NCI-H128 (cell line): ENCODE measurements around the gene ACAA1.

Source experiments
- DNase-seq: peaks from one replicate; lab custom pipeline; 2025; ENCODE audit not compliant: unreplicated experiment; lab: John Stamatoyannopoulos, UW

ACAA1 gene

DNA sequence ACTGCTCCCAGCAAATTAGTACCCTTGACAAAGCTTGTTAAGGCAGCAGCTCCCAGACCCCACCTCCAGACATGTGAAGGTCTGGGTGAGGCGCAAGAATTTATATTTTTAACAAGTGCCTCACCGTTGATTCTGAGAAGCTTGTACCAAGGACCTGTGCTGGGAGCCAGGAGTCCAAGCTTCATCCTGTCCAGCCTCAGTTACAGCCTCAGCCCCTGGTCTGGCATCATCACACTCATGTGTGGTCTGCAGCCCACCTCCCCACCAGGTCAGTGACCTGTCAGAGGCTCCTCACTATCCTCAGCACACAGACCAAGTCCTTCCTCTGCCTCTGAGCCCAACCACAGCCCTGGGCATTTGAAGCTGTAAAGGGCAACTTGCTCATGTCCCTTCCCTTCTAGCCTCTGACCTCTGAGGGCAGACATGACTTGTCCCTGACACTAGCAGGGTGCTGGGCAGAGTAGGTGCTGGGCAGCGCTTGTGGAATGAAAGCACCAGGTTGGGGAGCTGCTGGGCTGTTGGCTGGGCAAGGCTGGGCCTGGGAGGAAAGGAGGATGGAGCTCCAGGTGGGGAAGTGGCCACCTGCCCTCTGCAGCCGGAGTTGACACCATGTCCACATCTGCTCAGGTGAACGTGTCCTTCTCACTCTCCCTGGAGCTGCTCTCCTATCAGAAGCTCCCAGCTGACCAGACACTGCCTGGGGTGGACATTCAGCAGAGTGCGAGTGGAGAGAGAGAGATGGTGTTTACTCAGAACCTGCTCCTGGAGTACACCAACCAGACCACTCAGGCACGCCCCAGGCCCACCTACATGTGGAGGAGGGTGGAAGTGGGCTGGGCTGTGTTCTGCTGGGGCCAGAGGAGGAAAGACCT lies 16.9 kb downstream of the ACAA1 start:
- no peak for DNase-seq

DNA sequence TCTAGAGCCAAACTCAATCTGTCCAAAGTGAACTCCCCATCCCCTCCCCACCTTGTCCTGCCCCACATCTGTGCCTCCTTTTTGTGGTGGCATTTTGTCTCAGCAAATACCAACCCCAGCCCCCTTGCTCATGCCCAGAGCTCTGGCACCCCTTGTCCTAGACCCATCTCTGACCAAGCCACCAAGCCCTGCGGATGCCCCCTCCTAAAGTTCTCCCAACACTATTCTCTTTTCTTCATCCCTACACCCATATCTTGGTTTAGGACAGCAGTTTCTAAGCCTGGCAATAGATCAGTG lies 17.7 kb downstream of the ACAA1 start:
- DNase-seq: no peak

DNA sequence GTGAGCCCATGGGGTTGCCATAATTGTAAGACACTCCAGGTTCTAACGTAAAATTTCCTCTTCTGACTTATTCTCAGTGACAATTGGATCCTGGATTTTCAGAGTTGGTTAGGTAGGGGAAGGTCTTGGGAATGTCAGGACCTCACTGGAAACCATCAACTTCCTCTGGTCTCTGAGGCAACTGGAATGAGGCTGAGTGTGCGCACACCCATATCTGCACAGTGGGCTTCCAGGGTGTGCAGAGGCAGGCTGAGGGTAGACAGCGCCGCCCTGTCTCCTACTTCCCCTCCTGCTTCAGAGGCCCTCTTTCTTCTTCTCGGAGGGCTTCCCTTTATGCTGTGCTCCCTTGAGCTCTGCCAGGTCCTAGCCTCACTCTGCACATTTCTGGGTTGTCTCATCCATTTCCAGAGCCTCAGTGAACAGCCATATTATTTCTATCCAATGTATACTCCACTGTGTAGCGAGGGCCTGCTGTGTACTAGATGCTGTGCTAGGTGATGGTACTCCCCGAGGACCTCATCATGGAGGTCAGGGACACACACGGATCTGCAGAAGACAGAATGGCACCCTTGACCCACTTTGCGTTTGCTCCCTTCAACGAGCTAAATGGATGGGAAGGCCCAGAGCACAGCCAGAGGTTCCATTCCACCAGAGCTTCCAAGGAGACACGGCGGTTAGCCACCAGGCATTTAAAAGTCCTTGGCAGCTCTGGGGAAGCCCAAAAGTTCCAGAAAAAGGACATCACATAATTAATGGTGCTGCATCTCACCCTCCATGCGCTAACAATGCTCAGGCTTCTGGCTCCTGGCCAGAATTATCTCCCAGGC lies 18.3 kb downstream of the ACAA1 start:
- no peak for DNase-seq

DNA sequence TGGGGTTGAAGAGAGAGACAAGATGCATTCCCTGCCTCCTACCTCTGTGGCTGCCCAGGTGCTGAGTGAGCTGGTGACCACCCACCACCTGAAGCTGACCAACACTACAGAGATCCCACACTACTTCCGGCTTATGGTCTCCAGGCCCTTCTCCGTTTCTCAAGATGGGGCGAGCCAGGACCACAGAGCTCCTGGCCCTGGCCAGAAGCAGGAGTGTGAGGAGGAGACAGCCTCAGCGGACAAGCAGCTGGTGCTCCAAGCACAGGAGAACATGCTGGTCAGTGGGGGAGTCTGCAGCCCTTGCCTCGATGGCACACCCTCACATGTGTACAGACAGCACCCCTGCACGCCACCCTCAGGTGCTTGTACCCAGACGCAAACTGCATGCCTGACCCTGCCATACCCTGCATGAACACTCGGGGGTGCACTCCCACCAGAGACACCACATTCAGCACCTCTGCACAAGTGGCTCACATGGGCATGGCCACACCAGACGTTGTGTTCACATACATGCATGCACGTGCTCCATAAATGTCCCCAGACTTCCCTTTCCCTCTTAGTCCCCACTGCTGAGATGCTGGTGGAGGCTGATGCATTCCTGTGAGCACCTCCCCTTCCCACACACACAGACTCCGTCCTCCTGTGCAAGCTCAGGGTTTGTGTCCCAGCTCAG lies 19.0 kb downstream of the ACAA1 start:
- DNase-seq: no peak

DNA sequence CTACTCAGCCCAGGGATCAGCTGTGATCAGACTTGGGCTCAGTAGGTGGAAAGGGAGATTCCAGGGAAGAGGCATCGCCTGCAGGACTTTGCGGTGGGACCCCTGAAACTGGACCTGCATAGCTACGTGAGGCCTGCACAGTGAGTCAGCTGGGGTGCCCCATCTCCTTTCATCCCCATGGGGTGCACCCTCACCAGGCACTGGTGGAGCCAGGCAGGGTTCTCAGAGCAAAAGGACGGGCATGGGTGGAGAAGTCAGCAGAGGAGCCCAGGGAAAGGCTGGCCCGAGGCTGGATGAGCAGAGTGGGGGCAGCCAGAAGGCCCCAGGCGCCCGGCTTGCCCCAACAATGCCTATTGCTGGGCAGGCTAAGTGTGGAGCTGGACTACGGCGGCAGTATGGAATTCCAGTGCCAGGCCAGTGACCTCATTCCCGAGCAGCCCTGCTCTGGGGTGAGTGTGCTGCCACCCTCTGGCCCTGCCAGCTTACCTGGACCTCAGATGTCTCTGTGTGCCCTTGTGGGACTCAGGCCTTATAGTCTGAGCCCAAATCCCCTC lies 19.7 kb downstream of the ACAA1 start:
- DNase-seq: no peak

DNA sequence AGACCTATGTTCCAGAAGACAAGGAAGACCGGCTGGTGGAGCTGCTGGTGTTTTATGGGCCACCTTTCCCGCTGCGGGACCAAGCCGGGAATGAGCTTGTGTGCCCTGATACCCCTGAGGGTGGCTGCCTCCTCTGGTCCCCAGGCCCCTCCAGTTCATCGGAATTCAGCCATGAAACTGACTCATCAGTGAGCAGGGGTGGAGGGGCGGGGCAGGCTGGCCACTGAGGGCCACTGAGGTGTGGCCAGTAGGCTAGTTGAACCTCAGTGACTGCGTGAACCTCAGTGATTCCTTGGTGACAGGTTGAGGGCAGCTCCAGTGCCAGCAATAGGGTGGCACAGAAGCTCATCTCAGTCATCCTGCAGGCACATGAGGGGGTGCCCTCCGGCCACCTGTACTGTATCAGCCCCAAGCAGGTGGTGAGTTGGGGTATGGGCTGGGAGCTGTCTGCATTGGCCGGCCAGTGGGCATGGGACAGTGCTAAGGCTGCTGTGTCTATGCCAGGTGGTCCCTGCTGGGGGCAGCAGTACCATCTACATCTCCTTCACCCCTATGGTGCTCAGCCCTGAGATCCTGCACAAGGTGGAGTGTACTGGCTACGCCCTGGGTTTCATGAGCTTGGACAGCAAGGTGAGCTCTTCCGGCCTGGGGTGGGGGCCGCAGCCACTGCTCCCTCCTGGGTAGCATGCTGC lies 20.3 kb downstream of the ACAA1 start:
- DNase-seq: no peak

DNA sequence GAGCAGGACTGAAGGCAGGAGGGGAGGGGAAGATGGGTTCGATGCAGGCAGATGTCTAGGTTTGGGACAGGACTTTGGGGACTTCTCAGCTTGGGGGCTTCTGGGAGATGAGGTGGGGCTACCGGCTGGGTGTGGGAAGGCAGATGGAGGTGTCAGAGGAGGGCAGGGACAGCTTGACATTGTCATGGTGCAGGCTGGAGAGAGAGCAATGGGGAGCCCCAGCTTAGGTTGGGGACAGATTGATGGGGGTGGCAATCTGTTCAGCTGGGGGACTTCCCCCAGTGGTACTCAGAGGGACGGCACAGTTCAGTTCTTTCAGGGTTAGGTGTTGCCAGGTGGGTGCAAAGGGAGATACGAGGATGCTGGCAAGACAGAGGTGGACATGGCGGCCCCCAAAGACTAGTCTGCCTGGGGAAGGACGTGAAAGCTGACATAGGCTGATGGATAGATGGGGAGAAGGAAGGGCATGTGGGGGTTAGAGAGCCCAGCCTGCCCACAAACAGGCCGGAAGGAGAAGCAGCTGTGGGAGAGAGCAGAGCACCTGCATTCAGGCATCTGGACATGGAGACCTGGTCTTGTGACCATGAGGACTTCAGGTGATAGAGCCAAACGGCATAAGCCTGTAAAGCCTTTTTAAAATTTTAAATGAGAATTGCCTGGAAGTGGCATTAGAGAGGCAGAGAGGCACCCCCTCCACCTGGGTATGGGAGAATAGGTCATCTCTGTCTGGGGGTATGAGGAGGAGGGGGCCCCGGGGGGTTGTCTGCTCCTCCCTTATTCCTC lies 21.1 kb downstream of the ACAA1 start:
- DNase-seq: no peak

DNA sequence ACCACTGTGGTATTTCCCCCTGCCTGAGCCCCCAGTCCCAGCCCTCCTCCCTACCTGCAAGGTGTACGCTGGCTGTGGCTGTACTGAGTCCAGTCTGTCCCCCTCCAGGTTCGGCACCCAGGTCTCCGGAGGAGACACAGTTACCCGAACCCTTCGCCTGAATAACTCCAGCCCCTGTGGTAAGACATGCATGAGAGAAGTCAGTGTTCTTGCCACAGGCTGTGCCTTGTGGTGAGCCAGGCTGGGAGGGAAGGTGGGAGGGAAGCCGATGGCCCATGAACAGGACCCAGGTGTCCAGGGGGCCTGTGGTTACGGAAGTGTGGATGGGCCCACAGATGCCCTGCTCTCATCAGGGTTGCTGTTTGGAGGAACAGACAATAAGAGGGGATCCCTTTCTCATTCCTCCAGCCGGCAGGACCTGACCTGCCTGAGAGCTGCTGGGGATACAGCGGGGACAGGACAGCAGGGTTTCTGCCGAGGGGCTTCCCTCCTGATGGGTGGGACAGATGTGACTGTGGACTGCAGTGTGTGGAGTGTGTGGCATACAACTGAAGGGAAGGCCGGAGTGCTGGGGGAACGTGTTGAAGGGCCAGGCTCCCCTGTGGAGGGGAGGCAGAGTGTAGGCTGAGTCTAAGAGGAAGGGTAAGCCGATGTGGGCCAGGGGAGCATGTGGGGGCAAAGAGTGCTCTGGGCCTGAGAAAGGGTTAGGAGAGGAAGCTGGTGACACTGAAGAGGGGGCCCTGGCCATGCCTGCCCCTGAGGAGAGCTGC lies 21.9 kb downstream of the ACAA1 start:
- no peak for DNase-seq

DNA sequence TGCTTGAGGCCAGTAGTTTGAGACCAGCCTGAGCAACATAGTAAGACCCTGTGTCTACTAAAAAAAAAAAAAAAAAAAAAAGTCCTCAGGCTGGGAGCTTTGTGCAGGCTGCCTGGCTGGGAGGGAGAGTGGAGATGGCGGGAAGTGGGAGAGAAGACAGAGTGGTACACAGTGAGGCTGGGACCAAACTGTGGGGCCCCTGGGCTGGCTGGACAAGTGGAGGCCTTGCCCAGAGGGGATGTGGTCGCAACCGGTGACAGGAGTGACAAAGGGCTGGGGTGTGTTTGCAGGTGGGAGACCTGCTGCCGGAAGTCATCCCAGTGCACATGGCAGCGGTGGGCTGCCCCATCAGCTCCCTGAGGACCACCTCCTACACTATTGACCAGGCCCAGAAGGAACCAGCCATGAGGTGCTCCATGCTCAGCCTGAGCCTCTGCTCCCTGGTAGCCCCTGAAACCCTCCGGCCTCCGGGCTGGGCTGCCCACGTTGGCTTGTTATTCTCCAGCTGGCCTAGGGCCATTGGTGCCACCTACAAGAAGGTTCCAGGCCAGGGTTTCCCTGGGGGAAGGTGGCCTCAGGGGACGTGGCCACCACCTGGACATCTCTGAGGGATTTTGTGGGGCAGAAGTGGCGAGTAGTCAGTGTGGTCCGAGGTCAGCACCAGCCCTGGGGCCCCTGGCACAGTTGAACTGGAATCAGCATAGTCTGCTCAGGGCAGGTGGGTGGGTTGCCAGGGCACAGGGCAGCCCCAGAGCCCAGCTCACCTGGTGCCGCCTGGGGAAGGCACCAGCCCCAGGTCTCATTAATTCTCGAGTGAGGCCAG lies 22.7 kb downstream of the ACAA1 start:
- DNase-seq: no peak

DNA sequence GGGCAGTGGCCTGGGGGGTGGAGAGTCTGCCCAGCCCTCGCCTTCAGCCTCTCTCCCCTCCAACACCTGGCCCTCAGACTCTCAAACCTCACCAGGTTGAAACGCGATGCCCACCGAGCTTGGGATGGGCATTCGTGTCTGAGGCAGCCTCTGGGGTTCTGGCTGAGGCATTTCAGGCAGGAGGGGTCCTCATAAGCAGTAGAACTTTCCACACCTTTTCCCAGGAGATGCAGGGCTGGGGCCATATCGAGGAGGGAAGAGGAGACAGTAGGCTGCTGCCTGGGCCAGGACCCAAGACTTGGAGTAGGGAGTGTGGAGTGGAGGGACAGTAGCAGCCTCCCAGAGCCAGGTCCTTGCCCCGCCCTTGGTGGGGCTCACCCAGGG lies 24.6 kb downstream of the ACAA1 start:
- no peak for DNase-seq

DNA sequence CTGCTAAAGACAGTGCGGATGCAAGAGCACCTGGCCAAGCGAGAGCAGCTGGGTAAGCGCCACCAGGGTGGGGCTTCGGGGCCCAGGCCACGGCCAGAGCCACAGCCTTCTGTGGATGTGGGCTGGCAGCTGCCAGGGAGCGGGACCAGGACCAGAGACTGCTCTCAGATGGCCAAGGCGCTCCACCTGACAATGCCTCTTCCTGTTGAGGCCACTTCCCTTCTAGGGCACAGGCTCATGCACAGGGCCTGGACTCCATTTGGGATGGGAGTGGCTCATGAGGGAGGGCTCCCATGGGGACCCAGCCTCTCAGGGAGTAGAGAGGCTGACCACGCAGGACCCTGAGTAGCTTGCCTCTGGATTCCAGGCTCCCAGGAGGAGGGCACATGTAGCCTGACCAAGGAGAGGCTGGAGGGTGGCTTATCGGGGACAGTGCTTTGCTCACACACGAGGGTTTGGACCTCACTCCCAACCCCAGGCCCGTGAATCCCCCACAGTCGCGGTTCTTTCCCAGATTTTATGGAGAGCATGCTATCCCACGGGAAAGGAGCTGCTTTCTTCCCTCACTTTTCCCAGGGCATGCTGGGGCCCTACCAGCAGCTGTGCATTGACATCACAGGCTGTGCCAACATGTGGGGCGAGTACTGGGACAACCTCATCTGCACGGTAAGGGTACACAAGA lies 25.1 kb downstream of the ACAA1 start:
- DNase-seq: no peak

DNA sequence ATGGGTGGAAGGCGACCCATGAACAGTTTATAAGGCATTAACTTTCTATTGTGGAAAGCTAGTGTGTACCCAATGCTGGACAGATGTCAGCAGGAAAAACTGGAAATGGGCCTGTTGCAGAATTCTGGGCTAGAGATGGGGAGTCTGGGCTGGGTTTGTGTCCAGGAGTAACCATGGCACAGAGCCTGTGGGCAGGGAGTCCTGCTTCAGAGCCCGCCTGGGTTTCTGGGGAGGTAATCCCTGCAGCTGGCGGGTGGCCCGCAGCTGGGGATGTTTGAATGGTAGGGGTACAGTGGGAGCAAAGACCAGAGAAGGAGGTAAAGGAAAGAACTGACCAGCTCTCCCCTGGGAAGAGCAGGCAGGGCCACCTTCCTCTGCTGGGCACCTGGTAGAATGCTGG lies 25.7 kb downstream of the ACAA1 start:
- no peak for DNase-seq

DNA sequence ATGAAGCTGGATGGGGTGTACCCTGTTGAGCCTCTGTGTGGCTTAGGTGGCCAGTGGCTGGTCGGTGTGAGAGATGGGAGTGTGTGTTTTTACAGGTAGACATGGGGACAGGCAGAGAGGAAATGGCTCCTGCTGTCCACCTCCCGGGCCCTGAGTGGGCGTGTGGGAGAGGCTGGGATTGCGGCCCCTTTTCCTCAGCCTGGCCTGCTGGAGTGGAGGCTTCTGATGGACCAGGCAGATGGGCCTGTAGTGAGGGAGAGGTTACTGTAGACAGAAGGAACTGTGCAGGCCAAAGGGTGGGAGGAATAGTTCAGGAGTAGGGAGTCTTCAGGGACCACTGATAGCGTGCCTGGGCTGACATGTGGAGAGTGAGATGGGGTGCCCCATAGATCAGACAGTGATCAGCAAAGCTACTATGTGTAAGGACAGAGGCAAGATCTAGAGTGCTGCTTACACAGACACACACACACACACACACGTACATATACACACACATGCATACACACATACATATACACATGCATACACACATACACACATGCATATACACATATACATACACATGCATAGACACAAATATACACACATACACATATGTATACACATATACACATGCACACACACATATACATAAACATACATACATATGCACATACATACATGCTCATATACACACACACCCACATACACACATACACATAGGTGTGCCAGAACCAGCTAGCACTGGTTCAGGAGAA lies 26.4 kb downstream of the ACAA1 start:
- DNase-seq: no peak

DNA sequence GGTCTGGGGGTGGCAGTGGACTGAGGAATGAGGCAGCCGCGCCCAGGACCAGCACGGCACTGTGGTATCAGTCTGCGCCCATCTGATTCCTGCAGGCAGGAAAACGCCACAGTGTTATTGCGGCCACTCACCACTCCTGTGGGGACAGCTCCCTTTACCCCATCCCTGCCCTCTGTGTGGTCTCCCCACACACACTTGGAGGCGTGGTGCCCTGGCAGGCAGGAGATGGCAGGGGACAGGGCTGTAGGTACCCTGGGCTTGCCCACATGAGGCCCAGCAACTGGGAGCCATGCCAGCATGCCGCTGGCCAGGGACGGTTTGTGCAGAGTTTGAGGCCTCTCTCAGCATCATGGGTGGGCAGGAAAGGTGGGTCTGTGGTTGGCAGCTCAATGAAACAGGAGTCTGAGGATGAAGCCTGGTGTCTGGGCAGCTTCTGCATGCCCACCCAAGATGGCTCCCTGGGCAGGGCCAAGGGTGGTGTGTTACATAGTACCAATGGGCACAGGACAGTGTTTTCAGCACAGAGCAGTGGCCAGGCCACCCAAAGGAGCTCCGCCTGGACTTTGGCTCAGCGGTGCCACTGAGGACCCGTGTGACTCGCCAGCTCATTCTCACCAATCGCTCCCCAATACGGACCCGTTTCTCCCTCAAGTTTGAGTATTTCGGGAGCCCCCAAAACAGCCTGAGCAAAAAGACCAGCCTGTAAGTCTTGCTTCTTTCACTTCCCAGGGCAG lies 27.2 kb downstream of the ACAA1 start:
- DNase-seq: no peak

DNA sequence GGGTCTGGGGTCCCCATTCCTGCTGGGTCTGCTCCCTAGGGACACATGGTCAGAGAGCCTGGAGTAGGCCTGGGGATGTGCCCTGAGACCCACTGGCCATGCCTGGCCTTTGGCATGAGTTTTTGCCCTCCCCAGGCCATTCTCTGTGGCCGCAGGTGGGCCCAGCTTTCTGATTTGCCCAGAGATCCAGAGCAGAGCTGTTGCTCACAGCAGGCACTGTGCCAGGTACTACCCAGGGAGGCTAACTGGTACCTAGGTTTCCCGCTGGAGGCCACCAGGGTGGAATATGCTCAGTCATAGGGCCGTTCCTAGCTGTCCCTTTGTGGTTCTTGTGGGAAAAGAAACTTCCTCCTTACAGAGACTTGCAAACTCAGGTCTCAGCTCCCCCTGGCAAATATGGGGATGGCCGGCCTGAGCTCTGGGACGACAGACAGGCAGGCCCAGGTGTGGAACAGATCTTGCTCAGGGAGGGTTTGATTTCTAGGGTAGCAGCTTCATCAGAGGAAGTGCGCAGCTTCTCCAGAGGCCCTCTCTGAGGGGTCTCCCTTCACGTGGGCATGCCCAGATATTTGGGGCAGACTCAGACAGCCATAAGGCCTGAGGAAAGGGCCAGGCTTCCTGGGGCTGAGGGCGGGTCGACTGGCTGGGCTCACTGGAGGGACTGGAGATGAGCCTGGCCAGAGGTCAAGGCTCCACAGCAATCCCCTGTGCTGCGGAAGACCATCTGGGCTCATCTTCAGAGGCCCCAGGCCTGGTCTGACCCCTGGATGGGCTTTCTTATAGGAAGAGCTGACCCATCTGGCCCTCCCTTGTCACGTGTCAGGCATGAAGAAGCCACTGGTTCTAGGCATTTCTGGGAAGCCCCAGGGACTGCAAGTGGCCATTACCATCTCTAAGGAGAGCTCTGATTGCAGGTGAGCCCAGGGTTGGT lies 28.0 kb downstream of the ACAA1 start:
- no peak for DNase-seq
